Caco-2 (cell line): ENCODE results near the gene PLPPR3. TPM values are rescaled to one million over a fixed set of nuclear protein-coding genes. Genes with fewer than 3 reads are reported as not detected.

Experiments
- BruUV-seq: library from RNA; stranded (reverse); fragments of 400-500 nt; replicated peaks from 2 replicates; lab custom pipeline; 2021; lab: Mats Ljungman, UMichigan
- CTCF ChIA-PET: fragments of 300-600 bp; sonication (Branson Sonifier 250); formaldehyde crosslinking; loops from one replicate; lab custom pipeline; 2022; ENCODE audit warnings: antibody characterized with exemption; lab: Charles Lee
- POLR2A ChIA-PET: fragments of 300-600 bp; sonication (Branson Sonifier 250); formaldehyde crosslinking; loops from one replicate; lab custom pipeline; 2022; ENCODE audit warnings: antibody characterized with exemption; lab: Charles Lee
- DNase-seq, 2 experiments: peaks; one replicate each; pipeline versions ENCODE4 v3.0.0 to v3.0.0-alpha.2; 2020 to 2022
- H3K27me3 ChIP-seq: replicated peaks from 2 replicates; pipeline ENCODE4 v1.6.0; 2011; ENCODE audit warnings: low read length; ENCODE audit not compliant: control insufficient read depth, insufficient read depth
- H3K36me3 ChIP-seq: 2 replicates; pipeline ENCODE4 v1.5.1; 2011; ENCODE audit warnings: low read length; ENCODE audit not compliant: control insufficient read depth, insufficient read depth
- H3K4me1 ChIP-seq: fragments of 250-450 bp; sonication (Bioruptor Pico); 2 replicates; pipeline ENCODE4 v1.5.1; 2020; ENCODE audit warnings: mild to moderate bottlenecking
- H3K4me3 ChIP-seq: 2 replicates; pipeline ENCODE4 v1.5.1; 2011; ENCODE audit warnings: low read depth, mild to moderate bottlenecking, control low read depth, low read length
- H3K9me3 ChIP-seq: fragments of 250-450 bp; sonication (Bioruptor Pico); 2 replicates; pipeline ENCODE4 v1.5.1; 2020; ENCODE audit warnings: mild to moderate bottlenecking, moderate library complexity
- H3K27ac Mint-ChIP-seq: one replicate; pipeline ENCODE4 v1.8.0; 2022; ENCODE audit warnings: mixed read lengths; ENCODE audit not compliant: unreplicated experiment
- H3K27me3 Mint-ChIP-seq: one replicate; pipeline ENCODE4 v1.8.0; 2022; ENCODE audit warnings: mixed read lengths; ENCODE audit not compliant: insufficient read depth, unreplicated experiment
- H3K36me3 Mint-ChIP-seq: one replicate; pipeline ENCODE4 v1.8.0; 2022; ENCODE audit warnings: mild to moderate bottlenecking, mixed read lengths; ENCODE audit not compliant: insufficient read depth, unreplicated experiment
- H3K4me1 Mint-ChIP-seq: one replicate; pipeline ENCODE4 v1.8.0; 2022; ENCODE audit warnings: low read depth, mixed read lengths; ENCODE audit not compliant: unreplicated experiment
- H3K4me3 Mint-ChIP-seq: one replicate; pipeline ENCODE4 v1.8.0; 2022; ENCODE audit warnings: mild to moderate bottlenecking, moderate library complexity, mixed read lengths; ENCODE audit not compliant: unreplicated experiment
- H3K9me3 Mint-ChIP-seq: one replicate; pipeline ENCODE4 v1.8.0; 2022; ENCODE audit warnings: mixed read lengths; ENCODE audit not compliant: unreplicated experiment
- intact Hi-C: fragments of 100-400 bp; cut with micrococcal nuclease; formaldehyde crosslinking; loops from one replicate; pipeline ENCODE4 v1.10.0; 2022; ENCODE audit not compliant: unreplicated experiment
- total RNA-seq: library from RNA; stranded (reverse); gene quantifications from 2 replicates; pipeline ENCODE4 v1.2.3, GENCODE V29; 2022
- TF ChIP-seq, protein P1 (sequence below), 2 experiments: fragments of 200-600 bp in 1 of 2; IDR thresholded peaks; 1 replicate in 1 of 2; 2 replicates in 1 of 2; pipeline versions ENCODE4 v1.5.1 to v1.8.0; 2011 to 2022; ENCODE audit warnings: antibody characterized with exemption in 1 of 2, control low read depth in 1 of 2, inconsistent platforms in 1 of 2, low read depth in 1 of 2, low read length in 1 of 2, mild to moderate bottlenecking in 1 of 2, moderate library complexity in 1 of 2; ENCODE audit not compliant: insufficient read depth in 1 of 2, severe bottlenecking in 1 of 2, unreplicated experiment in 1 of 2

Gene PLPPR3
- total RNA-seq, 1 experiment from 2014 or later = 7.1 TPM

DNA sequence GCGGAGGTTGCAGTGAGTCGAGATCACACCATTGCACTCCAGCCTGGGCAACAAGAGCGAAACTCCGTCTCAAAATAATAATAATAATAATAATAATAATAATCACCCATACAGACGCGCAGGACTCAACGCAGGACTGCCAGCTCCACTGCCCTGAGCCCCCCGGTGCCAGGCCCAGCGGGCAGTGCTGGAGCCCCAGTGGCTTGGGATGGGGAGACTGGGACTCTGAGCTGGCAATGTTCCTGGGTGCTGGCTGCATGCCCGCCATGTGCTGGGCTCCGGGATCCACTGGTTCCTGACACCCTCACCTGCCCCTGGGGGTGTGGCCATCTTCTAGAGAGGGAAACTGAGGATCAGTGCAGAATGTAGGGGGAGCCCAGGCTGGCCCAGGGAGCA lies 5.6 kb upstream of the PLPPR3 start:
- TF ChIP-seq, protein P1, sequence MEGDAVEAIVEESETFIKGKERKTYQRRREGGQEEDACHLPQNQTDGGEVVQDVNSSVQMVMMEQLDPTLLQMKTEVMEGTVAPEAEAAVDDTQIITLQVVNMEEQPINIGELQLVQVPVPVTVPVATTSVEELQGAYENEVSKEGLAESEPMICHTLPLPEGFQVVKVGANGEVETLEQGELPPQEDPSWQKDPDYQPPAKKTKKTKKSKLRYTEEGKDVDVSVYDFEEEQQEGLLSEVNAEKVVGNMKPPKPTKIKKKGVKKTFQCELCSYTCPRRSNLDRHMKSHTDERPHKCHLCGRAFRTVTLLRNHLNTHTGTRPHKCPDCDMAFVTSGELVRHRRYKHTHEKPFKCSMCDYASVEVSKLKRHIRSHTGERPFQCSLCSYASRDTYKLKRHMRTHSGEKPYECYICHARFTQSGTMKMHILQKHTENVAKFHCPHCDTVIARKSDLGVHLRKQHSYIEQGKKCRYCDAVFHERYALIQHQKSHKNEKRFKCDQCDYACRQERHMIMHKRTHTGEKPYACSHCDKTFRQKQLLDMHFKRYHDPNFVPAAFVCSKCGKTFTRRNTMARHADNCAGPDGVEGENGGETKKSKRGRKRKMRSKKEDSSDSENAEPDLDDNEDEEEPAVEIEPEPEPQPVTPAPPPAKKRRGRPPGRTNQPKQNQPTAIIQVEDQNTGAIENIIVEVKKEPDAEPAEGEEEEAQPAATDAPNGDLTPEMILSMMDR (IDR thresholded peaks at IDR 0.05; ENCODE audit: insufficient read depth in 1 of 2, low read depth in 1 of 2, low read length in 1 of 2, severe bottlenecking in 1 of 2, unreplicated experiment in 1 of 2) = no peak
- no peaks in the 10 kb centered on the region for H3K9me3 Mint-ChIP-seq
- DNase-seq = no peak
- ChIA-PET POLR2A (no interaction called here), CTCF (no interaction called here)
- H3K4me3 ChIP-seq = no peak overlapping the region
- no peaks in the 10 kb centered on the region for H3K4me1 ChIP-seq
- intact Hi-C loops = no loop called here
- no peak overlapping the region for H3K27ac Mint-ChIP-seq
- no peaks in the 10 kb centered on the region for H3K4me1 Mint-ChIP-seq
- H3K36me3 Mint-ChIP-seq = no peaks in the 10 kb centered on the region
- no TSS peak for BruUV-seq
- no peak overlapping the region for H3K4me3 Mint-ChIP-seq
- H3K27me3 ChIP-seq = no peaks in the 10 kb centered on the region
- no peaks in the 10 kb centered on the region for H3K9me3 ChIP-seq
- no peaks in the 10 kb centered on the region for H3K27me3 Mint-ChIP-seq
- no peaks in the 10 kb centered on the region for H3K36me3 ChIP-seq

DNA sequence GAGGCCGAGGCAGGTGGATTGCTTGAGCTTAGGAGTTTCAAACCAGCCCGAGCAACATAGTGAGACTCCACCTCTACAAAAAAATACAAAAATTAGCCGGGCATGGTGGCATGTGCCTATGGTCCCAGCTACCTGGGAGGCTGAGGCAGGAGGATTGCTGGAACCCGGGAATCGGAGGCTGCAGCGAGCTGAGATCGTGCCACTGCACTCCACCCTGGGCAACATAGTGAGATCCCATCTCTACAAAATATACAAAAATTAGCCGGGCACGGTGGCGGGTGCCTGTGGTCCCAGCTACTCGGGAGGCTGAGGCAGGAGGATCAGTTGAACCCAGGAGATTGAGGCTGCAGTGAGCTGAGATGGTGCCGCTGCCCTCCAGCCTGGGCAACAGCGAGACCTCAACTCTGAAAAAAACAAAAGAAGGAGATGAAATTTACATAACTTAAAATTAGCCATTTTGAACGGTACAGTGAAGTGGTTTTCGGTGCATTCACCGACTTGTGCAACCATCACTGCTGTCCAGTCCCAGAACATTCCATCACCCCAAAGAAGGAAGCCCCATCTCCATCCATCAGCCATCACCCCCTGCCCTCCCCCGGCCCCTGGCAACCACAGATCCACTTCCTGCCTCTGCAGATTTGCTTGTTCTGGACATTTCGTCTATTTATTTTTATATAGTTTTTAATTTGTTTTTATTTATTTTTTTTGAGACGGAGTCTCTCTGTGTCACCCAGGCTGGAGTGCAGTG lies 4.3 kb upstream of the PLPPR3 start:
- CTCF ChIA-PET = no interaction called here
- intact Hi-C loops = no loop called here
- POLR2A ChIA-PET = no interaction called here

DNA sequence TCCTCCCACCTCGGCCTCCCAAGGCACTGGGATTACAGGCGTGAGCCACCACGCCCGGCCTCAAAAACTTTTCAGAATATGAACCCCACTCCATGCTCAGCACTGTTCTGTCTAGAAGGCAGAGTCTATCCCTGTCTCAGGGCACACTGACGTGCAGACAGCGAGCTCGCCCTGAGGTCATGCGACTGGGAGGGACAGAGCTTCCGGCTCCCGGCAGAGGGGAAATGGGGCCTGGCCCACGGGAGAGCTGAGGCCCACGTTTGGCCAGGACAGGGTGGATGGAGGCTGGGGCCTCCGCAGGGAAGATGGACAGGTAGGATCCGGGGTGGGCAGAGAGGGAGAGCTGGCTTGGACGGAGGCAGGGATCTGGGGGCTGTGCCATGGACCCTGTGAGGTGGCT lies 3.1 kb upstream of the PLPPR3 start:
- H3K27me3 Mint-ChIP-seq = no peaks in the 10 kb centered on the region
- no peaks in the 10 kb centered on the region for H3K36me3 ChIP-seq
- H3K4me1 ChIP-seq = no peaks in the 10 kb centered on the region
- H3K36me3 Mint-ChIP-seq = peaks cover 8% of the 10 kb centered on the region
- TF ChIP-seq, protein P1 (IDR thresholded peaks at IDR 0.05; ENCODE audit: insufficient read depth in 1 of 2, low read depth in 1 of 2, low read length in 1 of 2, severe bottlenecking in 1 of 2, unreplicated experiment in 1 of 2) = no peak
- no peaks in the 10 kb centered on the region for H3K27me3 ChIP-seq
- H3K9me3 Mint-ChIP-seq = no peaks in the 10 kb centered on the region
- no peak overlapping the region for H3K4me3 ChIP-seq
- DNase-seq = no peak
- CTCF ChIA-PET = no interaction called here
- no TSS peak for BruUV-seq
- H3K9me3 ChIP-seq = no peaks in the 10 kb centered on the region
- no peak overlapping the region for H3K27ac Mint-ChIP-seq
- POLR2A ChIA-PET = no interaction called here
- no peaks in the 10 kb centered on the region for H3K4me1 Mint-ChIP-seq
- no peak overlapping the region for H3K4me3 Mint-ChIP-seq
- intact Hi-C loops = no loop called here

More for the DNA sequence above, 4.3 kb upstream of the PLPPR3 start:
- no peaks in the 10 kb centered on the region for H3K4me1 ChIP-seq
- H3K9me3 ChIP-seq = no peaks in the 10 kb centered on the region
- H3K36me3 Mint-ChIP-seq = no peaks in the 10 kb centered on the region
- no peaks in the 10 kb centered on the region for H3K27me3 Mint-ChIP-seq
- BruUV-seq = no TSS peak
- no peaks in the 10 kb centered on the region for H3K36me3 ChIP-seq
- H3K27me3 ChIP-seq = no peaks in the 10 kb centered on the region
- H3K4me3 Mint-ChIP-seq = no peak overlapping the region
- H3K4me1 Mint-ChIP-seq = no peaks in the 10 kb centered on the region
- TF ChIP-seq, protein P1 (IDR thresholded peaks at IDR 0.05; ENCODE audit: insufficient read depth in 1 of 2, low read depth in 1 of 2, low read length in 1 of 2, severe bottlenecking in 1 of 2, unreplicated experiment in 1 of 2) = no peak
- no peak for DNase-seq
- H3K9me3 Mint-ChIP-seq = no peaks in the 10 kb centered on the region
- H3K4me3 ChIP-seq = no peak overlapping the region
- H3K27ac Mint-ChIP-seq = no peak overlapping the region
